HL-60/S4 (cell line): ENCODE measurements around the gene SCO2.

Experiments used
- in situ Hi-C: fragments of 300-500 bp; cut with MboI; formaldehyde crosslinking; loops from 2 replicates; pipeline ENCODE4 v1.14.3; 2022; ENCODE audit warnings: low sequenced_read_pairs

The SCO2 gene

GRCh38 chr22:50503475-50504145, 21.8 kb downstream of the SCO2 start:
- in situ Hi-C loops, result no loop called here

GRCh38 chr22:50502628-50503474, 22.5 kb downstream of the SCO2 start:
- in situ Hi-C loops, result no loop called here

GRCh38 chr22:50502096-50502495, 23.3 kb downstream of the SCO2 start:
- in situ Hi-C loops, result no loop called here

- in situ Hi-C loops, result no loop called here
Measured at GRCh38 chr22:50500452-50500851, 24.9 kb downstream of the SCO2 start.

- in situ Hi-C loops, result loop anchor here (10.0 kb wide), 1 partner anchor 234 kb away; the partner anchor contains the start of gene MAPK12
Measured at GRCh38 chr22:50498322-50498890, 27.0 kb downstream of the SCO2 start.

- in situ Hi-C loops, result loop anchor here (10.0 kb wide), 1 partner anchor 232 kb away; the partner anchor contains the start of gene MAPK12
Measured at GRCh38 chr22:50497093-50497492, 28.3 kb downstream of the SCO2 start.

GRCh38 chr22:50490531-50491308, 34.7 kb downstream of the SCO2 start:
- in situ Hi-C loops, result loop anchor here (10.0 kb wide), 1 partner anchor 226 kb away; the partner anchor contains the start of gene MAPK12

GRCh38 chr22:50489363-50490243, 35.8 kb downstream of the SCO2 start:
- in situ Hi-C loops, result loop anchor here (10.0 kb wide), 1 partner anchor 225 kb away; the partner anchor contains the start of gene MAPK12

- in situ Hi-C loops, result no loop called here
Measured at GRCh38 chr22:50488886-50489285, 36.5 kb downstream of the SCO2 start.

GRCh38 chr22:50488006-50488677, 37.3 kb downstream of the SCO2 start:
- in situ Hi-C loops, result no loop called here

- in situ Hi-C loops, result no loop called here
Measured at GRCh38 chr22:50487290-50488005, 38.0 kb downstream of the SCO2 start.

GRCh38 chr22:50486561-50487289, 38.7 kb downstream of the SCO2 start, which contains the start of gene MIOX:
Gene MIOX (plus strand): TSS chr22:50486859. CDS start chr22:50486898, 39 bp downstream.
- in situ Hi-C loops, result no loop called here

GRCh38 chr22:50485221-50486131, 39.9 kb downstream of the SCO2 start:
- in situ Hi-C loops, result no loop called here

GRCh38 chr22:50483977-50484853, 41.2 kb downstream of the SCO2 start:
- in situ Hi-C loops, result no loop called here

GRCh38 chr22:50483556-50483955, 41.8 kb downstream of the SCO2 start:
- in situ Hi-C loops, result no loop called here

- in situ Hi-C loops, result no loop called here
Measured at GRCh38 chr22:50483106-50483505, 42.3 kb downstream of the SCO2 start.
